Measurements from ENCODE around the gene GATB.
A peak's percentile ranks its signal among the peaks of the same experiment; 100 is the strongest.

GATB gene

GRCh38 chr4:151640381-151640780, 120.4 kb downstream of the GATB start:
- DNase-seq, result no peak

- no peak for DNase-seq
Observed at GRCh38 chr4:151638295-151638858, 122.4 kb downstream of the GATB start.

GRCh38 chr4:151631349-151631748, 129.5 kb downstream of the GATB start:
- no peak for DNase-seq

- no peak for DNase-seq
Observed at GRCh38 chr4:151629097-151629783, 131.6 kb downstream of the GATB start.

- DNase-seq, result peak; percentile 20
Observed at GRCh38 chr4:151628001-151628608, 132.7 kb downstream of the GATB start.

GRCh38 chr4:151627491-151627890, 133.3 kb downstream of the GATB start:
- no peak for DNase-seq

- no peak for DNase-seq
Observed at GRCh38 chr4:151626751-151627150, 134.1 kb downstream of the GATB start.

- DNase-seq, result no peak
Observed at GRCh38 chr4:151626228-151626627, 134.6 kb downstream of the GATB start.

- no peak for DNase-seq
Observed at GRCh38 chr4:151624626-151625565, 135.9 kb downstream of the GATB start.
